Endothelial cell of hepatic sinusoid (primary cell): ENCODE results near the gene MLEC.
"Not testable (repeated sequence)": the region's sequence is repeated elsewhere in the genome, so short reads cannot be mapped to it uniquely, and the experiment has no call there.

ENCODE experiments used
- in situ Hi-C: cut with HindIII; loops from 2 replicates; pipeline ENCODE4 v1.10.0; 2017; ENCODE audit warnings: low sequenced_read_pairs

The MLEC gene

GRCh38 chr12:120661432-120661831, 25.5 kb upstream of the MLEC start:
- in situ Hi-C loops, result no loop called here

- in situ Hi-C loops, result no loop called here
These were observed 24.1 kb upstream of the MLEC start for GRCh38 chr12:120662879-120663278.

GRCh38 chr12:120663741-120664140, 23.2 kb upstream of the MLEC start:
- in situ Hi-C loops, result no loop called here

- in situ Hi-C loops, result no loop called here
These were observed 20.2 kb upstream of the MLEC start for GRCh38 chr12:120666571-120667390.

GRCh38 chr12:120668091-120668867, 18.7 kb upstream of the MLEC start:
- in situ Hi-C loops, result no loop called here

- in situ Hi-C loops, result no loop called here
These were observed 17.8 kb upstream of the MLEC start for GRCh38 chr12:120668868-120669840.

GRCh38 chr12:120670237-120670636, 16.7 kb upstream of the MLEC start:
- in situ Hi-C loops, result not testable (repeated sequence)

GRCh38 chr12:120670667-120671066, 16.3 kb upstream of the MLEC start:
- in situ Hi-C loops, result no loop called here

GRCh38 chr12:120674097-120674636, 12.8 kb upstream of the MLEC start:
- in situ Hi-C loops, result no loop called here

- in situ Hi-C loops, result no loop called here
These were observed 9.0 kb upstream of the MLEC start for GRCh38 chr12:120677765-120678473.

GRCh38 chr12:120678572-120678971, 8.4 kb upstream of the MLEC start:
- in situ Hi-C loops, result no loop called here

GRCh38 chr12:120680165-120680738, 6.7 kb upstream of the MLEC start:
- in situ Hi-C loops, result no loop called here

- in situ Hi-C loops, result no loop called here
These were observed 2.4 kb upstream of the MLEC start for GRCh38 chr12:120684523-120684932.

- in situ Hi-C loops, result no loop called here
These were observed 1.4 kb upstream of the MLEC start for GRCh38 chr12:120685522-120685921.

- in situ Hi-C loops, result no loop called here
These were observed 729 bp upstream of the MLEC start for GRCh38 chr12:120686151-120686689.

GRCh38 chr12:120687578-120688289, 785 bp downstream of the MLEC start:
- in situ Hi-C loops, result no loop called here

- in situ Hi-C loops, result no loop called here
These were observed 1.6 kb downstream of the MLEC start for GRCh38 chr12:120688527-120689071.

- in situ Hi-C loops, result loop anchor here (10.0 kb wide), 1 partner anchor 595 kb away; no protein-coding TSS in a partner anchor
These were observed 2.6 kb downstream of the MLEC start for GRCh38 chr12:120689397-120690082.
